ENCODE measurements around the gene BSN.
A peak's percentile ranks its signal among the peaks of the same experiment; 100 is the strongest.

The BSN gene

GRCh38 chr3:49700453-49701128 is 146.3 kb downstream of the BSN start:
- DNase-seq = no peak

DNA sequence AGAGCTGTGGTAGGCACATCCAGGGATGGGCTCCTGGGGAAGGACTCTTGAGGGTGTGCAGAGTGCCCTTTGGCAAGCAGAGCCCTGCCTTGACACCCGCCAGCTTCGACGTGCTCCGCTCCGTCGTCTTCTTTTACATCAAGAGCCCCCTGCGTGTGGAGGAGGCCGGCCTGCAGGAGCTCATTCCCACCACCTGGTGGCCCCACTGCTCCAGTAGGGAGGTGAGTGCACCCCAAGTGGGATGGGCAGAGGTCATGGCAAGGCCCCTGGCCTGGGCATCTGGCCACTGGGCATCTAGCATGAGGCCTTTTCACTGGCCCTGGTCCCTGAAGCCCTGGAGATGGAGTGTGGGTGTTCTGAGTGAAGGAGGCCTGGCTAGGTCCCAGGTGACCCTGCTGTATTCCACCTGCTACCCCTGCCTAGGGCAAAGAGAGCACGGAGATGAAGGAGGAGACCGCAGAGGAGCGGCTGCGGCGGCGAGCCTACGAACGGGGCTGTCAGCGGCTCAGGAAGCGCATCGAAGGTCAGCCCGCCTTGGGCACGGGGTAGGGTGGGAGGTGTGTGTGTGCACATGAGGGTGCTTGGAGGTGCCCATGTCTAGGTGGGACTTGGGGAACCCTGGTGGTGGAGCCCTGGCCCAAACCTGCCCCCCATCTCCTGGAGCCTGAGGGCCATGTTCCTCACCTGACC is 147.3 kb downstream of the BSN start:
- no peak for DNase-seq

DNA sequence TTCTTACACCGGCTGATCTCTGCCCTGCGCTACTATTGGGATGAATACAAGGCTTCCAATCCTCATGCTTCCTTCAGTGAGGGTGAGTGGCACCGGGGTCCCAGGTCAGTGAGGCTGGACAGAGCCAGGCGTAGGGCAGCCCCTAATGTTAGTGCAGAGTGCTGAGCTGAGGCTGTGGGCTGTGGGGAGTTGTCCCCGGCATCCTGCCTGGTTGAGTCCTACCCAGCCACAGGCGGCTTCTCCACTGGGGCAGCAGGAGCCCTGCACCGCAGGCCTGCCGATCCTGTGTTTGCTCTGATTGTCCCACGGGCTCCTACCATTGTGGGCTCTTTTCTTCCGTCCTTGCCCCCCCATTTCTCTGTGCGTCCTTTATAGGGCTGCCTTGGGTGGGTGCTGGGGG is 148.4 kb downstream of the BSN start:
- no peak for DNase-seq

GRCh38 chr3:49703443-49703927 is 149.2 kb downstream of the BSN start:
- peak in 4 of 5 donors; percentile 33 to 66 (median 51) for DNase-seq

- DNase-seq = no peak
These were observed 149.7 kb downstream of the BSN start for GRCh38 chr3:49703956-49704355.

DNA sequence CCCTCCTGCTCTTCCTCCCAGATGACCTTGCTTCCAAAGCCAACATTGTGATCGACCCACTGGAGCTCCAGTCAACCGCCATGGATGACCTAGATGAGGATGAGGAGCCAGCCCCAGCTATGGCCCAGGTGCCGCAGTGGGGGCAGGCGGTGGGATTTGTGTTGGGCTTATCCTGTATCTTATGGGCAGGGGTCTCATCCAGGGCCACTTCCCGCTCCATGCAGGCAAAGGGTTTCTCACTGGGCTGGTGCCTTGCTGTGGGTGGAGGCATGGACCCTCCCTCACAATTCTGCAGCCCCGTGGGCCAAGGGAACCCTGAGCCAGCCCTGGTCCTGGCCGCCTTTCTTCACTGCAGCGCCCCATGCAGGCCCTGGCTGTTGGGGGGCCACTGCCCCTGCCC is 150.4 kb downstream of the BSN start:
- DNase-seq = no peak

GRCh38 chr3:49705390-49705960 is 151.2 kb downstream of the BSN start:
- no peak for DNase-seq

DNA sequence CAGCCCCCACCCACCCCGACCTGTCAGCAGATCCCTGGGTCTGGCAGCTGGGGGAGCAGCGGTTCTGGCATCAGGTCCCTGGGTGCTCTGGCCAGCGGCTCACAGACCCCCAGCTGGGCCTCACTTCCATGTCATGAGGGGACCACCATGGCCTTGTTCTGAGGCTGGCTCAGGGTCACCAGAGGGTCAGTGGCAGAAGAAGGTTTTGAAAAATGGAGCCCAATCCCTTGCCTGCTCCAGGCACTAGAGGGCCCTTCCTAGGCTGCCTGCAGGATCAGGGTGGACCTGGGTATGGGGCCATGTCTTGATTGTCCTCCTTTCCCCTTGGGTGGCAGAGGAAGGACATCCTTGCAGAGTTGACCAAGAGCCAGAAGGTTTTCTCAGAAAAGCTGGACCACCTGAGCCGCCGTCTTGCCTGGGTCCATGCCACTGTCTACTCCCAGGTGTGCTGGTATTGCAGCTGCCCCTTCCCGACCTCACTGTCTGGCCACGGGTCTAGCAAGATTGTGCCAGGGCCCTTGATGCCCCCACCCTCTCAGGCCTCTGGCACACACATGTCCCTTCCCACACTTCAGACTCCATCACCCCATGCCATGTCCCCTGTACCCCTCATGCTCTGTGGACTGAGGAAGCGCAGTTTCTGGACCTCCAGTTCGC is 152.3 kb downstream of the BSN start:
- no peak for DNase-seq

GRCh38 chr3:49707113-49707480 is 152.8 kb downstream of the BSN start:
- no peak for DNase-seq

DNA sequence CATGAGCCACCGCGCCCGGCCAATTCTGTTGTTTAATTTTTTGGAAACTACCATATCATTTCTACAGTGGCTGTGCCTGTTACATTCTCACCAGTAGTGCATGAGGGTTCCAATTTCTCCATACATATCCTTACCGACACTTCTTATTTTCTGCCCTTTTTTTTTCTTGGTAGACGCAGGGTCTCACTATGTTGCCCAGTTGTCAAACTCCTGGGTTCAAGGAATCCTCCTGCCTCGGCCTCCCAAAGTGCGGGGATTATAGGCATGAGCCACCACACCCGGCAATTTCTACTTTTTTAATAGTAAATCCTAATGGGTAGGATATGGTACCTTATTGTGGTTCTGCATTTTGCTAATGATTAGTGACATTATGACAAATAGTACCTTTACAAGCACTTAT is 155.6 kb downstream of the BSN start:
- DNase-seq = no peak

- no peak for DNase-seq
These were observed 157.2 kb downstream of the BSN start for GRCh38 chr3:49711489-49711888.

DNA sequence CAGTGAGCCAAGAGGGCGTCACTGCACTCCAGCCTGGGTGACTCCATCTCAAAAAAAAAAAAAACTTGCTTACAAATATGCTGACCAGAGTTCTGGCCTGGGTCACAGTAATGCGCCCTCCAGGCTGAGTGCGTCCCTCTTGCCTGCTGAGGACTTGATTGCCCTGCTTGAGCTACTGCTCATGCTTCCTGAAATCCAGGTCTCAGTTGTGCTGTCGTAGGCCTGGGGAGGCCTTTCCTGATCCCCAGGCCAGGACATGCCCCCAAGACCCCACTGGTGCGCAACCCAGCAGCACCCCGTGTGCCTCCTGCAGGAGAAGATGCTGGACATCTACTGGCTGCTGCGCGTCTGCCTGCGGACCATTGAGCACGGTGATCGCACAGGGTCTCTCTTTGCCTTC is 157.9 kb downstream of the BSN start:
- no peak for DNase-seq

GRCh38 chr3:49712631-49713317 is 158.5 kb downstream of the BSN start:
- no peak for DNase-seq

- no peak for DNase-seq
These were observed 159.2 kb downstream of the BSN start for GRCh38 chr3:49713336-49714105.

- DNase-seq = no peak
These were observed 160.7 kb downstream of the BSN start for GRCh38 chr3:49714728-49715550.

GRCh38 chr3:49715611-49716121 is 161.4 kb downstream of the BSN start:
- no peak for DNase-seq

DNA sequence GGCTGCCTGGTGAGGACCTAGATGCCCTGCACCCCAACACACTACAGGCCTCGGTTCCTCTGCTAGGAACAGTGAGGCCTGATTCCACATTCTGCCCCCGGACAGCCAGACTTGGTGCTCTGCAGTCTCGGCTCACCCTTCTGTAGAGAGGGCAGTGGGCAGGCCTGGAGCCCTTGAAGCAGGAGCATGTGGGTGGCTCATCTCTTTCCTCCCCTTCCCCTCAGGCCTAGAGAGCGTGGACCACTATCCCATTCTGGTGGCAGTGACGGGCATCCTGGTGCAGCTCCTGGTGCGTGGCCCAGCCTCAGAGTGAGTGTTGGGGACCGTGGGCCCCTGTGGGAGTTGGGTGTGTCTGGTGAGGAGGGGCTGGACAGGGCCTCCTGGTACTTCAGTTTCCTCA is 161.9 kb downstream of the BSN start:
- no peak for DNase-seq

GRCh38 chr3:49716691-49717210 is 162.5 kb downstream of the BSN start:
- no peak for DNase-seq

DNA sequence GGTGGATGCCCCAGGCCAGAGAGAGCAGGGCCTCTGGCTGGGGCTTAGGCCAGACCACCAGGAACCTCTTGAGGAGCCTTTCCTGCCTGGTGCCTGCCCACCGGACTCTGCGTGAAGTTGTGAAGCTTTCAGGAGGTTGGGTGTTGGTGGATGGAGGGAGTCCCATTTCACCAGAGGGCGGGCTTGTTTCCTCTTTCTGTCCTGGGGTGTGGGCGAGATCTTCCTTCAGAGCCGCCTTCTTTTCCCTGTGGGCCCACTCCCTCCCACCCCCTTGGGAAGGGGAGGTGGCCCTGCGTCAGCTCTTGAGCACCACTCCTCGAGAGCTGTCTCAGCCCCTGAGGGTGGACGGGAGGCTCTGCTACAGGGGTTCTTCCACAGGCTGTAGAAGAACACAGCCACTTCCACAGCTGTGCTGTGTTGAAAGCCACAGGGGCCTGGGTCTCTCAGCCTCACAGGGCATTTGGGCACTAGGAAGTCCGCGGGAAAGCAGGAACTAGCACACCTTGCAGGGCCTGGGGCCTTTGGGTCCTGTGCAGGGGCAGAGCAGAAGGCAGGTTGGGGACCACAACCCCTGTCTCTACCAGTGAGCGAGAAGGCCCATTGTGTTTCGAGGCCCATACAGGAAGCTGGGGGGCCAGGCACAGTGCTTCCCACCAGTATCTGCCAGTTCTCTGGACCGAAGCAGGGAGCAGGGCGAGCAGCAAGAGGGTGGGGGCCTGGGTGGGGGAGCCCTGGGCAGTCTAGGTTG is 163.1 kb downstream of the BSN start:
- no peak for DNase-seq
